ENCODE results near the gene PCDH15.

DNA sequence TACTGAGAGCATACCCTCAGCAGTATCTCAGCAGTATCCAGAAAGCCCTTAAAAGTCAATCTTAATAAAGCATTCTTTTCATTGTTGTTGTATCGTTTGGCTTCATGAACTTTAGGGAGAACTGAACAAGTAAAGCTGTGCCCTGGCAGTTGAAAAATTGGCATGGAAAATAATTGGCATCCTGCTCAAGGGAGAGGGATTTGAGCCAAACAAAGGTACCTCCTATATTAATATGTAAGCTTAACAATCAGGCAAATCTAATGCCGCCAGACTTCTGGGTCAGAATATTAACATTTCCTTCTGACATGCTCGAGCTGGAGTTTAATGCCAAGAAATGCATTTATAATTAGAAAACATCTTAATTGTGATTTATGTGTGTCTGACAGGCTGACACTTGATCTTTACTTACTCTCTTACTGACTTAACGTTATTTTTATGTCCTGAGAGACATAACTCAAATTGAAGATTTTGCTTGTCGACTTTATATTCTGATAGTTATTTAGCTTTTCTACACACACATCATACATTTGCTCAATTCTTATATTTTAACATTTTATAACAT, 42.1 kb upstream of the PCDH15 start:
- TF ChIP-seq, protein P1, sequence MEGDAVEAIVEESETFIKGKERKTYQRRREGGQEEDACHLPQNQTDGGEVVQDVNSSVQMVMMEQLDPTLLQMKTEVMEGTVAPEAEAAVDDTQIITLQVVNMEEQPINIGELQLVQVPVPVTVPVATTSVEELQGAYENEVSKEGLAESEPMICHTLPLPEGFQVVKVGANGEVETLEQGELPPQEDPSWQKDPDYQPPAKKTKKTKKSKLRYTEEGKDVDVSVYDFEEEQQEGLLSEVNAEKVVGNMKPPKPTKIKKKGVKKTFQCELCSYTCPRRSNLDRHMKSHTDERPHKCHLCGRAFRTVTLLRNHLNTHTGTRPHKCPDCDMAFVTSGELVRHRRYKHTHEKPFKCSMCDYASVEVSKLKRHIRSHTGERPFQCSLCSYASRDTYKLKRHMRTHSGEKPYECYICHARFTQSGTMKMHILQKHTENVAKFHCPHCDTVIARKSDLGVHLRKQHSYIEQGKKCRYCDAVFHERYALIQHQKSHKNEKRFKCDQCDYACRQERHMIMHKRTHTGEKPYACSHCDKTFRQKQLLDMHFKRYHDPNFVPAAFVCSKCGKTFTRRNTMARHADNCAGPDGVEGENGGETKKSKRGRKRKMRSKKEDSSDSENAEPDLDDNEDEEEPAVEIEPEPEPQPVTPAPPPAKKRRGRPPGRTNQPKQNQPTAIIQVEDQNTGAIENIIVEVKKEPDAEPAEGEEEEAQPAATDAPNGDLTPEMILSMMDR (conservative IDR thresholded peaks at IDR 0.05; ENCODE audit: low read length) = no peak
- TF ChIP-seq EZH2phosphoT487 (IDR thresholded peaks at IDR 0.05; ENCODE audit: borderline replicate concordance) = no peak

Measured in Loucy (cell line).